Osteocyte (in vitro differentiated cells): ENCODE data around the gene MPRIP. TPM values are rescaled to one million over a fixed set of nuclear protein-coding genes. Genes with fewer than 3 reads are reported as not detected.

Source experiments
- DNase-seq: peaks from one replicate; pipeline ENCODE4 v3.0.0; 2021; ENCODE audit warnings: mixed read lengths; ENCODE audit not compliant: unreplicated experiment; ENCODE audit errors: extremely low spot score
- H3K27ac Mint-ChIP-seq: one replicate; pipeline ENCODE4 v1.8.0; 2021; ENCODE audit warnings: mild to moderate bottlenecking, mixed read lengths; ENCODE audit not compliant: unreplicated experiment
- H3K27me3 Mint-ChIP-seq: one replicate; pipeline ENCODE4 v1.8.0; 2021; ENCODE audit warnings: mixed read lengths; ENCODE audit not compliant: unreplicated experiment
- H3K36me3 Mint-ChIP-seq: one replicate; pipeline ENCODE4 v1.8.0; 2021; ENCODE audit warnings: mixed read lengths; ENCODE audit not compliant: unreplicated experiment
- H3K4me1 Mint-ChIP-seq: one replicate; pipeline ENCODE4 v1.8.0; 2021; ENCODE audit warnings: mixed read lengths; ENCODE audit not compliant: unreplicated experiment
- H3K4me3 Mint-ChIP-seq: one replicate; pipeline ENCODE4 v1.8.0; 2021; ENCODE audit warnings: mild to moderate bottlenecking, moderate library complexity, mixed read lengths; ENCODE audit not compliant: unreplicated experiment
- H3K9me3 Mint-ChIP-seq: one replicate; pipeline ENCODE4 v1.8.0; 2021; ENCODE audit warnings: mixed read lengths; ENCODE audit not compliant: unreplicated experiment
- CTCF ChIP-seq: fragments of 200-600 bp; sonication (generic); IDR thresholded peaks from 2 replicates; pipeline ENCODE4 v1.5.0; 2021; ENCODE audit warnings: antibody characterized with exemption, mild to moderate bottlenecking, moderate library complexity
- total RNA-seq: library from RNA; stranded (reverse); gene quantifications from 2 replicates; pipeline ENCODE4 v1.2.1, GENCODE V29; 2021

MPRIP gene
- total RNA-seq, 1 donor from 2014 or later: 206 TPM

DNA sequence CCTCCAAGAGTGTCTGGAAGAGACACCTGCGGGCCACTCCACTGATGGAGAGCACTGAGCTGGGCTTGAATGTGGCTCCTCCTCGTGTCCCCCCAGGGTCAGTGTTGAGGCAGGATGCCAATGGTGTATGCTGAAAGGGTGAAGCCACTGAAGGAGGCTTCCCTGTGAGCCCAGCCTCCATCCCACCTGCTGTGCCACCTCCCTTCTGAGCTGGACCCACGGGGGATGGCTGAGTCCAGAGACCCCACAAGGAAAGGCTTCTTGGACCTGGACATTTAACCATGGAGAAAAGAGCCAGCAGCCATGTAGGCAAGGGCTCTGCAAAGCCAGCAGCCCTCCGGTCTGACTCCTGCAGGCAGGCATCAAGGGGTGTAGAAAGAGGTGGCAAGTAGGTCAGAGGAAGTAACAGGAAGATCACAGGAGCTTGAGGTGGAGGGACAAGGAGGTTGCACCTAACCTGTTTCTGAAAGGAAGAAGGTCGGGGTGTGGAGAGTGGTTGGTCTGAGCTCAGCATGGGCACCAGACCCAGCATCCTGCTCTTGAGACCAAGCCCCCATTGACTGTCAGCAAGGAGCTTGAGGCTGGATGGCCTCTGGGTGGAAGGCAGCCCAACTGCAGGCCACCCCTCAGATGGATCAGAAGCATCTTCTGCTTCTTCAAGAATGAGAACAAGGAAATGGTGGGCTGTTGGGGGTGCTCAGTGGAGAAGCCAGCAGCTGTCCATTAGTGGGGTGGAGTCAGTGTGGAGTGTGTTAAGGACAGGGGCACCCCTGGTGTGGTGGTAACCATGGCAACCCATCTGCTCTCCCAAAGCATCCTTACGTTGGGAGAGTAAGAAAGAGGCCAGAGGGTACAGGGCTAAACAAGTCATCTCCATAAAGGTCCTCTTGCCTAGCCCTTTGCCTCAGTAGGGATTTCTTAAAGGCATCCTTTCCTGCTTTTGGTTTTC, 83.2 kb downstream of the MPRIP start:
- H3K4me1 Mint-ChIP-seq: peaks cover 33% of the 10 kb centered on the region
- TF ChIP-seq CTCF: no peak
- no peak overlapping the region for H3K4me3 Mint-ChIP-seq
- H3K27me3 Mint-ChIP-seq: no peaks in the 10 kb centered on the region
- no peak for DNase-seq
- H3K9me3 Mint-ChIP-seq: no peaks in the 10 kb centered on the region
- peaks cover 9% of the 10 kb centered on the region for H3K36me3 Mint-ChIP-seq
- H3K27ac Mint-ChIP-seq: no peak overlapping the region

- H3K4me1 Mint-ChIP-seq: peaks cover 24% of the 10 kb centered on the region
- TF ChIP-seq CTCF: no peak
- H3K36me3 Mint-ChIP-seq: peaks cover 11% of the 10 kb centered on the region
- no peaks in the 10 kb centered on the region for H3K27me3 Mint-ChIP-seq
- peak overlapping the region; percentile 23 for H3K27ac Mint-ChIP-seq
- no peak overlapping the region for H3K4me3 Mint-ChIP-seq
- no peaks in the 10 kb centered on the region for H3K9me3 Mint-ChIP-seq
- DNase-seq: no peak
Observed at GRCh38 chr17:17126131-17127110, 84.2 kb downstream of the MPRIP start.

DNA sequence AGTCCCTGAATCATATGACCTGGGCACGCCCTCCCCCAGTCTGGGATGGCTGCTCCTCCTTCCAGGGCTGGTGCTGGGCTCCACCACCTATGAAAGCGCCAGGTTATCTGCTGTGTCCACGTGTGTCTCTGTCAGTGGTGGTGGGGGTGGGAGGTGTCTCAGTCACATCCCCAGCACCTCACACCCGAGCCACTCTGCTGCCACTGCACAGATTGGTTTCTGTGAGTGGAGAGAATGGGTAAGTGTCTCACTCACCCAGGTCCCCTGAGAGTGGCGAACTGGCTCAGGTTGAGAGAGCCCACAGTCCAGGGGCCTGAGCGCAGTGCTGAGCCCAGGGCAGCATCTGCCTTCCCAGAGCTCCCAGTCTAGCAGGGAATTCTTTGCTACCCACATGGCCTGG, 84.9 kb downstream of the MPRIP start:
- no peak for TF ChIP-seq CTCF
- DNase-seq: no peak
- Mint-ChIP-seq H3K27ac (no peak overlapping the region), H3K36me3 (peaks cover 11% of the 10 kb centered on the region), H3K9me3 (no peaks in the 10 kb centered on the region), H3K4me3 (no peak overlapping the region), H3K27me3 (no peaks in the 10 kb centered on the region), H3K4me1 (peaks cover 24% of the 10 kb centered on the region)

DNA sequence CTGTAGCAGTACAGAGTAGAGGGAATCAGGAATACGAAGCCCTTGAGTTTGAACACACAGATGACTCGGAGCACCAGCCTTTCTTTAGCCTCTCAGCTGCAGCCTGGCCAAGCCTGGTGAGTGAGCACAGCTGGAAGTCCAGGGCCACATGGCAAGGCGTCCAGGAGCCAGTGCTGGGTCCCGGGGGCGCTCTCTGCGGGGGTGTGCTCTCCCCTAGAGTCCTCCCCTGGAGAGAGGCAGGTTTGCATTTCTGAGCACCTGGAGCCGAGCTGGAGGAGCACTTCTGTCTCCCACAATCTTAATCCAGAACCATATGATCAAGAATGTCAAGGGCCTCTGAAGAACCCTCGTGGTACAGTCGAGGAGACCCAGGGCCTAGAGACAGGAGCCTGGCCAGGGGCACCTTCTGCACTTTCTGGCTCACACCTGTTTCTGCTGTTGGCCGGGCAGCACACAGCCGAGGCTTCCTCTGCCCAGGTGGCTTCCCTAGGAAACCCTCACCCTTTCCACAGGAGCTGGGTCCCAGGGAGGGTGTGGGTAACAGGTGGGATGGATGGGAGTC, 85.6 kb downstream of the MPRIP start:
- Mint-ChIP-seq H3K36me3 (peaks cover 11% of the 10 kb centered on the region), H3K27me3 (no peaks in the 10 kb centered on the region), H3K4me1 (peaks cover 22% of the 10 kb centered on the region), H3K9me3 (no peaks in the 10 kb centered on the region), H3K4me3 (no peak overlapping the region), H3K27ac (no peak overlapping the region)
- no peak for DNase-seq
- no peak for TF ChIP-seq CTCF
